PC-3 (cell line): ENCODE results near the gene INSM2. TPM values are rescaled to one million over a fixed set of nuclear protein-coding genes. Genes with fewer than 3 reads are reported as not detected.
A peak's percentile ranks its signal among the peaks of the same experiment; 100 is the strongest.

Experiments
- ATAC-seq: fragments of 200-7000 bp; cut with Tn5 transposase; 2 replicates; pipeline ENCODE4 v1.9.1; 2020; ENCODE audit warnings: mild to moderate bottlenecking, moderate library complexity
- Bru-seq: library from RNA; stranded (reverse); fragments of 400-500 nt; gene quantifications from one replicate; lab custom pipeline; 2021; lab: Mats Ljungman, UMichigan
- BruChase-seq, 2 experiments: library from RNA; stranded (reverse); fragments of 400-500 nt; gene quantifications; one replicate each; lab custom pipeline; 2021; lab: Mats Ljungman, UMichigan
- BruUV-seq: library from RNA; stranded (reverse); fragments of 400-500 nt; replicated peaks from 2 replicates; lab custom pipeline; 2021; lab: Mats Ljungman, UMichigan
- CTCF ChIA-PET: fragments of 300-600 bp; sonication (Branson Sonifier 250); formaldehyde crosslinking; loops from one replicate; lab custom pipeline; 2022; ENCODE audit warnings: antibody characterized with exemption; lab: Charles Lee
- POLR2A ChIA-PET: fragments of 300-600 bp; sonication (Branson Sonifier 250); formaldehyde crosslinking; loops from one replicate; lab custom pipeline; 2022; ENCODE audit warnings: antibody characterized with exemption; ENCODE audit not compliant: unreplicated experiment; lab: Charles Lee
- DNase-seq: peaks from one replicate; pipeline ENCODE4 v3.0.0-alpha.2; 2015
- H2AFZ ChIP-seq: fragments of 300-600 bp; sonication (generic); 2 replicates; pipeline ENCODE4 v1.6.0; 2016; ENCODE audit warnings: antibody characterized with exemption, low read length
- H3F3A ChIP-seq: fragments of 300-600 bp; sonication (generic); one replicate; pipeline ENCODE4 v1.6.0; 2017; ENCODE audit warnings: antibody characterized with exemption, low read length, control low read depth, mild to moderate bottlenecking; ENCODE audit not compliant: unreplicated experiment
- H3K27ac ChIP-seq: fragments of 300-600 bp; sonication (generic); 2 replicates; pipeline ENCODE4 v1.5.1; 2016; ENCODE audit warnings: mild to moderate bottlenecking, low read length
- H3K27me3 ChIP-seq: fragments of 300-600 bp; sonication (generic); 2 replicates; pipeline ENCODE4 v1.6.1; 2016; ENCODE audit warnings: low read length, mixed read lengths
- H3K36me3 ChIP-seq: fragments of 300-600 bp; sonication (generic); 2 replicates; pipeline ENCODE4 v1.6.1; 2016; ENCODE audit warnings: low read depth, mixed run types, low read length, mixed read lengths
- H3K4me1 ChIP-seq: fragments of 300-600 bp; sonication (generic); 2 replicates; pipeline ENCODE4 v1.5.1; 2016; ENCODE audit warnings: low read length; ENCODE audit not compliant: insufficient read depth
- H3K4me2 ChIP-seq: fragments of 300-600 bp; sonication (generic); 2 replicates; pipeline ENCODE4 v1.6.0; 2016; ENCODE audit warnings: low read length
- H3K4me3 ChIP-seq: fragments of 300-600 bp; sonication (generic); 2 replicates; pipeline ENCODE4 v1.5.1; 2016; ENCODE audit warnings: mild to moderate bottlenecking, low read length, mixed read lengths
- H3K79me2 ChIP-seq: fragments of 300-600 bp; sonication (generic); 2 replicates; pipeline ENCODE4 v1.6.1; 2017; ENCODE audit warnings: low read length, mixed read lengths
- H3K9ac ChIP-seq: fragments of 300-600 bp; sonication (generic); 2 replicates; pipeline ENCODE4 v1.6.0; 2016; ENCODE audit warnings: mild to moderate bottlenecking, low read length
- H3K9me2 ChIP-seq: fragments of 300-600 bp; sonication (generic); replicated peaks from 2 replicates; pipeline ENCODE4 v1.6.1; 2016; ENCODE audit warnings: mixed run types, low read length, mixed read lengths
- H3K9me3 ChIP-seq: fragments of 300-600 bp; sonication (generic); 2 replicates; pipeline ENCODE4 v1.6.1; 2016; ENCODE audit warnings: low read length, mixed read lengths
- H4K20me1 ChIP-seq: fragments of 300-600 bp; sonication (generic); 2 replicates; pipeline ENCODE4 v1.6.1; 2016; ENCODE audit warnings: low read length, mixed read lengths
- CTCF ChIP-seq: fragments of 300-600 bp; sonication (generic); conservative IDR thresholded peaks from 2 replicates; pipeline ENCODE4 v1.5.1; 2017; ENCODE audit warnings: antibody characterized with exemption, low read depth, mild to moderate bottlenecking, low read length
- EZH2 ChIP-seq: fragments of 300-600 bp; sonication (generic); IDR thresholded peaks from one replicate; pipeline ENCODE4 v1.6.1; 2017; ENCODE audit warnings: antibody characterized with exemption, mild to moderate bottlenecking, low read length; ENCODE audit not compliant: unreplicated experiment
- EZH2phosphoT487 ChIP-seq: fragments of 300-600 bp; sonication (generic); IDR thresholded peaks from 2 replicates; pipeline ENCODE4 v1.6.1; 2018; ENCODE audit warnings: mild to moderate bottlenecking, antibody characterized with exemption, low read length, borderline replicate concordance
- intact Hi-C: fragments of 100-400 bp; cut with micrococcal nuclease; formaldehyde crosslinking; loops from 2 replicates; pipeline ENCODE4 v1.9.0; 2023
- long read RNA-seq: library from polyadenylated mRNA; unstranded; transcript quantifications from one replicate; pipeline ENCODE4 v2.0.0, GENCODE V29; 2021; ENCODE audit not compliant: unreplicated experiment
- total RNA-seq: library from RNA; depleted of rRNA; stranded (reverse); fragments of >200 nt; gene quantifications from 2 replicates; pipeline ENCODE4 v1.2.3, GENCODE V29; 2014; rRNA removed

INSM2 gene
- total RNA-seq = 0.07 TPM in 1 of 2 replicates, not detected in the other
- Bru-seq, nascent RNA = percentile 14 among the genes with signal in this experiment
- BruChase-seq, experiment 1, labeled RNA remaining after a 6-hour chase = percentile 14 among the genes with signal in this experiment
- BruChase-seq, experiment 2, labeled RNA remaining after a 2-hour chase = not detected
- long read RNA-seq = 0 reads

- H3K4me3 ChIP-seq = peak within 1 kb of the TSS; percentile 75
- H3K9ac ChIP-seq = no peak within 1 kb of the TSS
- H3K27ac ChIP-seq = no peak within 1 kb of the TSS
- intact Hi-C loops = loop anchor here (1.0 to 10.0 kb wide), 2 partner anchors 154 to 281 kb away; no protein-coding TSS in a partner anchor
- BruUV-seq = no TSS peak
- no peaks in the 10 kb centered on the region for H4K20me1 ChIP-seq
- peak within 1 kb of the TSS; percentile 92 for H3K4me2 ChIP-seq
- DNase-seq (peak; percentile 69), ATAC-seq (peak; percentile 89)
- peak within 1 kb of the TSS; percentile 93 for H2AFZ ChIP-seq
- no peaks in the 10 kb centered on the region for H3K36me3 ChIP-seq
- POLR2A ChIA-PET = interaction anchor here (0.5 kb wide), 1 partner anchor 393 kb away, joined by 3 read pairs; no protein-coding TSS in a partner anchor
- no peaks in the 10 kb centered on the region for H3K9me2 ChIP-seq
- peaks cover 58% of the 10 kb centered on the region for H3K27me3 ChIP-seq
- H3F3A ChIP-seq = no peaks in the 10 kb centered on the region
- no peaks in the 10 kb centered on the region for H3K9me3 ChIP-seq
- no peaks in the 10 kb centered on the region; the same call in 1 of the 2 replicates for H3K4me1 ChIP-seq
- H3K79me2 ChIP-seq = no peaks in the 10 kb centered on the region
- peak; percentile 69; the same call in 1 of the 2 replicates for TF ChIP-seq EZH2phosphoT487
- TF ChIP-seq EZH2 = peak; percentile 84
- 0 out of 2 replicates have a peak, but pooled peaks have one; percentile 8 for TF ChIP-seq CTCF
- CTCF ChIA-PET = interaction anchor here (0.6 to 1.2 kb wide), 5 partner anchors 32 to 550 kb away, joined by 3 to 5 read pairs (median 4); no protein-coding TSS in a partner anchor
Measured at GRCh38 chr14:35533357-35534207, at the start of gene INSM2. Gene INSM2, plus strand, starts transcription at chr14:35534164. Its CDS starts 89 bp downstream, at chr14:35534253.

- ATAC-seq (no peak), DNase-seq (no peak)
- H3K36me3 ChIP-seq = no peaks in the 10 kb centered on the region
- H3K27me3 ChIP-seq = no peaks in the 10 kb centered on the region
- no peak overlapping the region for H3K9ac ChIP-seq
- H3K27ac ChIP-seq = no peak overlapping the region
- no peaks in the 10 kb centered on the region for H3K79me2 ChIP-seq
- no peaks in the 10 kb centered on the region for H3K9me2 ChIP-seq
- no TSS peak for BruUV-seq
- no peak overlapping the region for H2AFZ ChIP-seq
- intact Hi-C loops = no loop called here
- POLR2A ChIA-PET = no interaction called here
- no peak for TF ChIP-seq CTCF
- TF ChIP-seq EZH2phosphoT487 = no peak
- CTCF ChIA-PET = no interaction called here
- H3K9me3 ChIP-seq = peaks cover 7% of the 10 kb centered on the region; the same call in 1 of the 2 replicates
- no peaks in the 10 kb centered on the region for H3K4me1 ChIP-seq
- H4K20me1 ChIP-seq = no peaks in the 10 kb centered on the region
- H3K4me3 ChIP-seq = no peak overlapping the region
- H3F3A ChIP-seq = no peaks in the 10 kb centered on the region
- no peak overlapping the region for H3K4me2 ChIP-seq
Measured at GRCh38 chr14:35492569-35493014, 41.4 kb upstream of the INSM2 start.
